Renal cortex interstitium (tissue), 11 donors: ENCODE measurements around the gene TM7SF2. TPM values are rescaled to one million over a fixed set of nuclear protein-coding genes. Genes with fewer than 3 reads are reported as not detected.

ENCODE experiments used
- DNase-seq, 11 donors: peaks; one replicate each; pipeline ENCODE4 v3.0.0-alpha.2; 2013; ENCODE audit warnings: low read depth in 9 of 11, low spot score in 4 of 11; ENCODE audit errors: extremely low read depth in 1 of 11
- polyA plus RNA-seq, 3 donors: library from polyadenylated mRNA; unstranded; fragments of 120-200 nt; gene quantifications; one replicate each; pipeline ENCODE4 v1.2.1, GENCODE V29; 2013; ENCODE audit not compliant: insufficient read length in 3 of 3

The TM7SF2 gene
- polyA plus RNA-seq, 3 donors = 66.3 to 91.9 (median 82.8) TPM

- peak; percentile 87 to 98 (median 96) for DNase-seq
Measured at GRCh38 chr11:65121865-65122696, 10.4 kb downstream of the TM7SF2 start, which contains the start of the genes FAU and MRPL49. FAU (minus strand) TSS chr11:65122134; CDS start chr11:65121813, 321 bp downstream. MRPL49 (plus strand) TSS chr11:65122321; CDS start chr11:65122347, 26 bp downstream.

- no peak for DNase-seq
Measured at GRCh38 chr11:65124480-65125196, 13.0 kb downstream of the TM7SF2 start.

GRCh38 chr11:65125197-65126056, 13.8 kb downstream of the TM7SF2 start:
- DNase-seq = no peak

GRCh38 chr11:65126624-65127274, 15.1 kb downstream of the TM7SF2 start:
- DNase-seq = no peak

- no peak for DNase-seq
Measured at GRCh38 chr11:65127473-65128181, 16.0 kb downstream of the TM7SF2 start.

- DNase-seq = no peak
Measured at GRCh38 chr11:65128182-65129145, 16.8 kb downstream of the TM7SF2 start.

GRCh38 chr11:65129649-65130441, 18.2 kb downstream of the TM7SF2 start:
- DNase-seq = no peak

- DNase-seq = no peak
Measured at GRCh38 chr11:65130631-65131416, 19.2 kb downstream of the TM7SF2 start.

- DNase-seq = no peak
Measured at GRCh38 chr11:65131417-65131776, 19.7 kb downstream of the TM7SF2 start.

- DNase-seq = no peak
Measured at GRCh38 chr11:65131895-65132237, 20.2 kb downstream of the TM7SF2 start.

- no peak for DNase-seq
Measured at GRCh38 chr11:65132238-65132987, 20.7 kb downstream of the TM7SF2 start.

- no peak for DNase-seq
Measured at GRCh38 chr11:65132988-65133700, 21.5 kb downstream of the TM7SF2 start.

- DNase-seq = no peak
Measured at GRCh38 chr11:65133724-65134123, 22.1 kb downstream of the TM7SF2 start.

- DNase-seq = peak in 10 of 11 donors; percentile 72 to 91 (median 82)
Measured at GRCh38 chr11:65134240-65134951, 22.7 kb downstream of the TM7SF2 start, which contains the start of gene SYVN1. SYVN1 (minus strand) TSS chr11:65134519; CDS start chr11:65133601, 918 bp downstream.
